ENCODE data around the gene CFAP161. TPM values are rescaled to one million over a fixed set of nuclear protein-coding genes. Genes with fewer than 3 reads are reported as not detected.

CFAP161 gene
- total RNA-seq, 4 donors from 2014 or later = not detected

- in situ Hi-C loops (cut with MboI; ENCODE audit: low pct_ligation_motif_present in 1 of 4, low pct_unique_long_range_greater_than_20kb in 1 of 4, low sequenced_read_pairs in 3 of 4) (loop anchor here in 2 of 4 donors (25.0 kb wide), 2 partner anchors 148 to 298 kb away; no protein-coding TSS in a partner anchor), intact Hi-C loops (cut with DNase I; ENCODE audit: low total_unique reads) (no loop called here)
- no peak for DNase-seq
- 44 to 67% methylated on average over 1 to 3 of the region's 3 CpGs for WGBS, 2 donors (ENCODE audit: low coverage in 1 of 2)
- Histone ChIP-seq H3K4me3 (no peak overlapping the region), H3K9me3 (no peaks in the 10 kb centered on the region), H3K36me3 (no peaks in the 10 kb centered on the region), H3K27me3 (peaks cover 45% of the 10 kb centered on the region), H3K27ac (no peak overlapping the region), H3K4me1 (no peaks in the 10 kb centered on the region)
- TF ChIP-seq POLR2AphosphoS5 (IDR thresholded peaks at IDR 0.05) (no peak), POLR2A (IDR thresholded peaks at IDR 0.05) (no peak), EP300 (IDR thresholded peaks at IDR 0.05; ENCODE audit: low read depth) (no peak), CTCF (IDR thresholded peaks at IDR 0.05) (no peak)
Observed at GRCh38 chr15:81113861-81114291, 20.2 kb upstream of the CFAP161 start.

- no peak for DNase-seq
- intact Hi-C loops (cut with DNase I; ENCODE audit: low total_unique reads) = no loop called here
- in situ Hi-C loops (cut with MboI; ENCODE audit: low pct_ligation_motif_present in 1 of 4, low pct_unique_long_range_greater_than_20kb in 1 of 4, low sequenced_read_pairs in 3 of 4) = loop anchor here in 2 of 4 donors (25.0 kb wide), 2 partner anchors 147 to 297 kb away; no protein-coding TSS in a partner anchor
- Histone ChIP-seq H3K4me1 (no peaks in the 10 kb centered on the region), H3K27me3 (peaks cover 59% of the 10 kb centered on the region), H3K4me3 (no peak overlapping the region), H3K36me3 (no peaks in the 10 kb centered on the region), H3K27ac (no peak overlapping the region), H3K9me3 (no peaks in the 10 kb centered on the region)
- WGBS, 2 donors (ENCODE audit: low coverage in 1 of 2) = 77 to 85% methylated on average over 4 to 5 of the region's 5 CpGs
- TF ChIP-seq POLR2AphosphoS5 (IDR thresholded peaks at IDR 0.05) (no peak), CTCF (IDR thresholded peaks at IDR 0.05) (no peak), EP300 (IDR thresholded peaks at IDR 0.05; ENCODE audit: low read depth) (no peak), POLR2A (IDR thresholded peaks at IDR 0.05) (no peak)
Observed at GRCh38 chr15:81115054-81115939, 18.8 kb upstream of the CFAP161 start.

- no peaks in the 10 kb centered on the region for H3K4me1 ChIP-seq
- in situ Hi-C loops (cut with MboI; ENCODE audit: low pct_ligation_motif_present in 1 of 4, low pct_unique_long_range_greater_than_20kb in 1 of 4, low sequenced_read_pairs in 3 of 4) = loop anchor here in 2 of 4 donors (25.0 kb wide), 2 partner anchors 145 to 295 kb away; no protein-coding TSS in a partner anchor
- intact Hi-C loops (cut with DNase I; ENCODE audit: low total_unique reads) = no loop called here
- no peak overlapping the region for H3K4me3 ChIP-seq
- no peak overlapping the region for H3K27ac ChIP-seq
- no peaks in the 10 kb centered on the region for H3K9me3 ChIP-seq
- TF ChIP-seq POLR2AphosphoS5 (IDR thresholded peaks at IDR 0.05) (no peak), CTCF (IDR thresholded peaks at IDR 0.05) (no peak), EP300 (IDR thresholded peaks at IDR 0.05; ENCODE audit: low read depth) (no peak), POLR2A (IDR thresholded peaks at IDR 0.05) (no peak)
- no peak for DNase-seq
- WGBS, 2 donors (ENCODE audit: low coverage in 1 of 2) = 81 to 93% methylated on average over 3 of the region's 3 CpGs
- peaks cover 71% of the 10 kb centered on the region for H3K27me3 ChIP-seq
- H3K36me3 ChIP-seq = no peaks in the 10 kb centered on the region
Observed at GRCh38 chr15:81117136-81117535, 16.9 kb upstream of the CFAP161 start.

- intact Hi-C loops (cut with DNase I; ENCODE audit: low total_unique reads) (no loop called here), in situ Hi-C loops (cut with MboI; ENCODE audit: low pct_ligation_motif_present in 1 of 4, low pct_unique_long_range_greater_than_20kb in 1 of 4, low sequenced_read_pairs in 3 of 4) (loop anchor here in 2 of 4 donors (25.0 kb wide), 2 partner anchors 145 to 295 kb away; no protein-coding TSS in a partner anchor)
- Histone ChIP-seq H3K4me1 (no peaks in the 10 kb centered on the region), H3K27me3 (peaks cover 71% of the 10 kb centered on the region), H3K27ac (no peak overlapping the region), H3K9me3 (no peaks in the 10 kb centered on the region), H3K4me3 (no peak overlapping the region), H3K36me3 (no peaks in the 10 kb centered on the region)
- DNase-seq = no peak
- WGBS, 2 donors (ENCODE audit: low coverage in 1 of 2) = 82 to 90% methylated on average over 3 of the region's 3 CpGs
- TF ChIP-seq POLR2A (IDR thresholded peaks at IDR 0.05) (no peak), CTCF (IDR thresholded peaks at IDR 0.05) (no peak), EP300 (IDR thresholded peaks at IDR 0.05; ENCODE audit: low read depth) (no peak), POLR2AphosphoS5 (IDR thresholded peaks at IDR 0.05) (no peak)
Observed at GRCh38 chr15:81117581-81117980, 16.5 kb upstream of the CFAP161 start.
